Measurements from ENCODE around the gene XPO4. TPM values are rescaled to one million over a fixed set of nuclear protein-coding genes. Genes with fewer than 3 reads are reported as not detected.
A peak's percentile ranks its signal among the peaks of the same experiment; 100 is the strongest.

XPO4 gene
- total RNA-seq, 1 experiment from 2014 or later, result 16.2 TPM

DNA sequence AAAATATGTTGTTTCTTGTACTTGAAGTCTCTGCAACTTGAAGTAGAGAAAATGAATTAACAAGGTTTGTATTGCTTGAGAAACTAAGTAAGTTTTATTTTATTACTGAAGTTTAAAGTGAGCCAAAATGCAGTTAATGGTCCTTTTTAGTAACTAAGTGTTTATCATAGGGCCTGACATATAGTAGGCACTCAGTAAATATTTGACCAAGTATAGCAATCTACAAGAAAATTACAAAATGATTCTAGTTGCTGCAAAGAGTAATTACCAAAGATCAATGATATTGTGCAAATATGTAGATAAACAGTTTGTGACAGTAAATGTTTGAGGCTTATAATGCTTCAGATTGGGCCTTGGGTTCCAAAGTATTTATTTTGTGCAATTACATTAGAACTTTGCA, 2.4 kb upstream of the XPO4 start:
- in situ Hi-C loops (cut with HindIII; ENCODE audit: low pct_unique_long_range_greater_than_20kb, low sequenced_read_pairs), result no loop called here

DNA sequence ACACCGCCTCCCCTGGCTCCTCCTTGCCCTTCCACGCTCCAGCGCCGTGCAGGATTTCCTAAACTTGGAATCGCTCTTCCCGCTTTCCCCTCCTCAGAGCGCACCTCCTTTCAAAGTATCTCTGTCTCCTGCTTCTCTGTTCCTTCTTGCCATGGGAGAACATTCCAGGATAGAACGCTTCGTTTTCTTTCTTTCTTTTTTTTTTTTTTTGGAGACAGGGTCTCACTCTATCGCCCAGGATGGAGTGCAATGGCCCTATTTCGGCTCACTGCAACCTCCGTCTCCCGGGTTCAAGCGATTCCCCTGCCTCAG, 574 bp upstream of the XPO4 start:
- DNase-seq (ENCODE audit: low read depth, low spot score), result no peak
- in situ Hi-C loops (cut with HindIII; ENCODE audit: low pct_unique_long_range_greater_than_20kb, low sequenced_read_pairs), result no loop called here
- Histone ChIP-seq H3K4me1 (ENCODE audit: control insufficient read depth, insufficient read depth, low read length) (peaks cover 9% of the 10 kb centered on the region; the same call in 1 of the 2 replicates), H3K36me3 (ENCODE audit: control insufficient read depth, insufficient read depth, low read length) (peaks cover 2% of the 10 kb centered on the region; the same call in 1 of the 2 replicates), H3K27ac (ENCODE audit: low read length) (peak overlapping the region; percentile 83), H3K27me3 (ENCODE audit: control insufficient read depth, insufficient read depth, low read length) (no peaks in the 10 kb centered on the region), H3K4me3 (ENCODE audit: low read depth in 2 of 2, low read length in 2 of 2) (peak overlapping the region; percentile 78 to 82), H3K9me3 (ENCODE audit: control insufficient read depth, insufficient read depth, low read depth, low read length) (no peaks in the 10 kb centered on the region)
- no peak for ATAC-seq
- ChIA-PET CTCF (no interaction called here), POLR2A (interaction anchor here (0.6 kb wide), 1 partner anchor 155 kb away, joined by 6 read pairs; no protein-coding TSS in a partner anchor)
- TF ChIP-seq POLR2AphosphoS5 (IDR thresholded peaks at IDR 0.05; ENCODE audit: low read depth, low read length) (no peak), SIN3A (IDR thresholded peaks at IDR 0.05; ENCODE audit: borderline replicate concordance, insufficient read depth, low read depth, low read length) (no peak), TCF7L2 (IDR thresholded peaks at IDR 0.05; ENCODE audit: low read depth, low read length) (no peak)
- TF ChIP-seq, protein P1, sequence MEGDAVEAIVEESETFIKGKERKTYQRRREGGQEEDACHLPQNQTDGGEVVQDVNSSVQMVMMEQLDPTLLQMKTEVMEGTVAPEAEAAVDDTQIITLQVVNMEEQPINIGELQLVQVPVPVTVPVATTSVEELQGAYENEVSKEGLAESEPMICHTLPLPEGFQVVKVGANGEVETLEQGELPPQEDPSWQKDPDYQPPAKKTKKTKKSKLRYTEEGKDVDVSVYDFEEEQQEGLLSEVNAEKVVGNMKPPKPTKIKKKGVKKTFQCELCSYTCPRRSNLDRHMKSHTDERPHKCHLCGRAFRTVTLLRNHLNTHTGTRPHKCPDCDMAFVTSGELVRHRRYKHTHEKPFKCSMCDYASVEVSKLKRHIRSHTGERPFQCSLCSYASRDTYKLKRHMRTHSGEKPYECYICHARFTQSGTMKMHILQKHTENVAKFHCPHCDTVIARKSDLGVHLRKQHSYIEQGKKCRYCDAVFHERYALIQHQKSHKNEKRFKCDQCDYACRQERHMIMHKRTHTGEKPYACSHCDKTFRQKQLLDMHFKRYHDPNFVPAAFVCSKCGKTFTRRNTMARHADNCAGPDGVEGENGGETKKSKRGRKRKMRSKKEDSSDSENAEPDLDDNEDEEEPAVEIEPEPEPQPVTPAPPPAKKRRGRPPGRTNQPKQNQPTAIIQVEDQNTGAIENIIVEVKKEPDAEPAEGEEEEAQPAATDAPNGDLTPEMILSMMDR (IDR thresholded peaks at IDR 0.05), result no peak
- TF ChIP-seq, protein P2, sequence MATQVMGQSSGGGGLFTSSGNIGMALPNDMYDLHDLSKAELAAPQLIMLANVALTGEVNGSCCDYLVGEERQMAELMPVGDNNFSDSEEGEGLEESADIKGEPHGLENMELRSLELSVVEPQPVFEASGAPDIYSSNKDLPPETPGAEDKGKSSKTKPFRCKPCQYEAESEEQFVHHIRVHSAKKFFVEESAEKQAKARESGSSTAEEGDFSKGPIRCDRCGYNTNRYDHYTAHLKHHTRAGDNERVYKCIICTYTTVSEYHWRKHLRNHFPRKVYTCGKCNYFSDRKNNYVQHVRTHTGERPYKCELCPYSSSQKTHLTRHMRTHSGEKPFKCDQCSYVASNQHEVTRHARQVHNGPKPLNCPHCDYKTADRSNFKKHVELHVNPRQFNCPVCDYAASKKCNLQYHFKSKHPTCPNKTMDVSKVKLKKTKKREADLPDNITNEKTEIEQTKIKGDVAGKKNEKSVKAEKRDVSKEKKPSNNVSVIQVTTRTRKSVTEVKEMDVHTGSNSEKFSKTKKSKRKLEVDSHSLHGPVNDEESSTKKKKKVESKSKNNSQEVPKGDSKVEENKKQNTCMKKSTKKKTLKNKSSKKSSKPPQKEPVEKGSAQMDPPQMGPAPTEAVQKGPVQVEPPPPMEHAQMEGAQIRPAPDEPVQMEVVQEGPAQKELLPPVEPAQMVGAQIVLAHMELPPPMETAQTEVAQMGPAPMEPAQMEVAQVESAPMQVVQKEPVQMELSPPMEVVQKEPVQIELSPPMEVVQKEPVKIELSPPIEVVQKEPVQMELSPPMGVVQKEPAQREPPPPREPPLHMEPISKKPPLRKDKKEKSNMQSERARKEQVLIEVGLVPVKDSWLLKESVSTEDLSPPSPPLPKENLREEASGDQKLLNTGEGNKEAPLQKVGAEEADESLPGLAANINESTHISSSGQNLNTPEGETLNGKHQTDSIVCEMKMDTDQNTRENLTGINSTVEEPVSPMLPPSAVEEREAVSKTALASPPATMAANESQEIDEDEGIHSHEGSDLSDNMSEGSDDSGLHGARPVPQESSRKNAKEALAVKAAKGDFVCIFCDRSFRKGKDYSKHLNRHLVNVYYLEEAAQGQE (IDR thresholded peaks at IDR 0.05; ENCODE audit: insufficient read depth in 1 of 2, low read depth in 2 of 2, low read length in 1 of 2), result no peak
- no TSS peak for BruUV-seq (replicated peaks)
- intact Hi-C loops (cut with micrococcal nuclease; ENCODE audit: unreplicated experiment), result no loop called here

More for the DNA sequence above, 2.4 kb upstream of the XPO4 start:
- TF ChIP-seq POLR2AphosphoS5 (IDR thresholded peaks at IDR 0.05; ENCODE audit: low read depth, low read length), result no peak
- TF ChIP-seq, protein P1 (IDR thresholded peaks at IDR 0.05), result no peak
- TF ChIP-seq SIN3A (IDR thresholded peaks at IDR 0.05; ENCODE audit: borderline replicate concordance, insufficient read depth, low read depth, low read length), result no peak
- no peak for TF ChIP-seq TCF7L2 (IDR thresholded peaks at IDR 0.05; ENCODE audit: low read depth, low read length)
- TF ChIP-seq, protein P2 (IDR thresholded peaks at IDR 0.05; ENCODE audit: insufficient read depth in 1 of 2, low read depth in 2 of 2, low read length in 1 of 2), result no peak
- Histone ChIP-seq H3K4me3 (ENCODE audit: low read depth in 2 of 2, low read length in 2 of 2) (no peak overlapping the region), H3K9me3 (ENCODE audit: control insufficient read depth, insufficient read depth, low read depth, low read length) (no peaks in the 10 kb centered on the region), H3K36me3 (ENCODE audit: control insufficient read depth, insufficient read depth, low read length) (peaks cover 2% of the 10 kb centered on the region; the same call in 1 of the 2 replicates), H3K4me1 (ENCODE audit: control insufficient read depth, insufficient read depth, low read length) (peaks cover 9% of the 10 kb centered on the region; the same call in 1 of the 2 replicates), H3K27ac (ENCODE audit: low read length) (no peak overlapping the region), H3K27me3 (ENCODE audit: control insufficient read depth, insufficient read depth, low read length) (no peaks in the 10 kb centered on the region)
- POLR2A ChIA-PET, result no interaction called here
- intact Hi-C loops (cut with micrococcal nuclease; ENCODE audit: unreplicated experiment), result no loop called here
- CTCF ChIA-PET, result no interaction called here
- ATAC-seq (no peak), DNase-seq (ENCODE audit: low read depth, low spot score) (no peak)
- no TSS peak for BruUV-seq (replicated peaks)

All from Panc1 (cell line).